DMS114 treated with DMSO at 0.1 percent for 48 hours (cell line): ENCODE measurements around the gene UGCG.
"Not testable (repeated sequence)": the region's sequence is repeated elsewhere in the genome, so short reads cannot be mapped to it uniquely, and the experiment has no call there.

Experiments used
- DNase-seq: peaks from one replicate; lab custom pipeline; 2025; ENCODE audit not compliant: unreplicated experiment; lab: John Stamatoyannopoulos, UW

UGCG gene

GRCh38 chr9:111895996-111896941, at the start of gene UGCG:
Gene UGCG (plus strand): TSS chr9:111896814. CDS start chr9:111897216, 402 bp downstream.
- DNase-seq, result peak; percentile 63

- no peak for DNase-seq
Measured at GRCh38 chr9:111851553-111851952, 45.1 kb upstream of the UGCG start.

DNA sequence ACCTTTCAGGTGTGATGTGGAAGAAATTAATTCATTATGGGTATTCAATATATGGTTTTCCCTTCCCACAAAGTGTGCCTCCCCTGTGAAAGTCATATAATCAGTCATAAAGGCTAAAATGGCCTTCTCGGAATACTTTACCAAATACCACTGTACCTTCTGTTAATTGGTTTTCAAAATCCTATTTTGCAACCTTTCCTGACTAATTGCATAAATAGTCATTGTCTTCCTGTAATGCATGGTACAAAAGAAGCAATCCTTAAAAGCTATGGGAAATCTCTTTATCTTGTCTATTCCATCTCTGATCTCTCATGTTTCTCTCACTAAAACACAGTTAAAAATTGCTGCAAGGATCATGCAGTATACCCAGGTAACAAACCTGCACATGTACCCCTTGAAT, 44.3 kb upstream of the UGCG start:
- DNase-seq, result no peak

- DNase-seq, result no peak
Measured at GRCh38 chr9:111853450-111853827, 43.2 kb upstream of the UGCG start.

GRCh38 chr9:111854799-111855198, 41.8 kb upstream of the UGCG start:
- DNase-seq, result no peak

- DNase-seq, result no peak
Measured at GRCh38 chr9:111857555-111858211, 38.9 kb upstream of the UGCG start.

- no peak for DNase-seq
Measured at GRCh38 chr9:111860443-111860842, 36.2 kb upstream of the UGCG start.

DNA sequence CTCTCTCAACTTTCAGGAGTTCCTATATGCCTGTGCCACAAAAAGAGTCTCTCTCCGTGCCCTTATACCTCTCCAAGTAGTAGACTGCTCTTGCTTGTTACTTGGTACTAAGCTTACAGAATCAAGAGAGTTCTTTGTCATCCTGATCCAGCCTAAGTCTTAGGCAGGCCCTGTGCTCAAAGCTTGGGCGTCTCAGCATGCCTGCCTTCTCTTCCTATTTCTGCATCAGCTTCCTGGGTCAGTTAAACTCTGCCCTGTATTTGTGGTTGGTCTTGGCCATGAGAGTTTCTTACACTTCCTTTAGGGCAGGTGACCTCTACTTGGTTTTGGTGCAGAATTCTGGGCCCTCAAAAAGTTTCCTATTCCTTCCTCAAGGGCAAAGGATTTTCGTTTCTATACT, 33.0 kb upstream of the UGCG start:
- no peak for DNase-seq

GRCh38 chr9:111866976-111867375, 29.6 kb upstream of the UGCG start:
- no peak for DNase-seq

GRCh38 chr9:111868475-111868874, 28.1 kb upstream of the UGCG start:
- DNase-seq, result no peak

DNA sequence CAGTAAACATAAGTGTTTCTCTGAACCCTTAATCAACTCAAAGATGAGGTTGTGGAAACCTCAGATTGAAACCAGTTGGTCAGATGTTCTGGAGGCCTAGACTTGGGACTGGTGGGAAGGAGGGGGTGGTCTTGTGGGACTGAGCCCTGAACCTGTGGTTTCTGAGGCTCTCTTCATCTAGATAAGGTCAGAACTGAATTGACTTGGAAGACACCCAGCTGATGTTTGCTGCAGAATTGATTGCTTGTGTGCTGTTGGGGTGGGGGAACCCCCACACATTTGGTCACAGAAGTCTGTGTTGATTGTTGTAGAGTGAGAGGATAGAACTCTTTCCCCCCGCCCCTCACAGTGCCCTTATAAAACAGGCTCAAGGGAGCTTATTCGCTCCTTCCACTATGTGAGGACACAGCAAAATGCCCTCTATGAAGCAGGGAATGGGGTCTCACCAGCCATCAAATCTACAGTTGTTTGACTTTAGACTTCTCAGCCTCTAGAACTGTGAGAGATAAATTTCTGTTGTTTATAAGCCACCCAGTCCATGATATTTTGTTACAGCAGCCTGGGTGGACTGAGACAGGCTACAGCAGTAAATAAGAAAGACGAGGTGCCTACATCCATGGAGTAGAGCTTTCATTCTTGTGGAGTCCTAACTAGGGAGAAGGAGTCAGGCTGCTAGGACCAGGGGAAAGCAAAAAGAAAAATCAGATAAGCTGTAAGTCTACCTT, 25.7 kb upstream of the UGCG start:
- DNase-seq, result no peak

DNA sequence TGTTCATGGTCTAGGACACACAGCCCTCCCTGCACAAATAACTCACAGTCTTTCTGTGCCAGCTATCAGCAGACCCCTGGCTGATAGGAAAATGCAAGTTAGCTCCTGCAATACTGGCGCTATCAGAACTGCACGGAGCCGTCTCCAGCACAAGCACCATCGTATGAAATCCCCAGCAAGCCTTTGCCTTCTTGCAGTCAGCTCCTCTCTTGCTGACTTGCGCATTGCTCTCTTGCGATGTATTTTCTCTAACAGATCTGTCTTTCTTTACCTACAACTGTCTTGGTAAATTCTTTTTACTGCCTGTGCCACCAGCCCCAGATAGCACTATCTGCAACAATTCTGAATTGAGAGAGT, 25.1 kb upstream of the UGCG start:
- no peak for DNase-seq

GRCh38 chr9:111872886-111873285, 23.7 kb upstream of the UGCG start:
- no peak for DNase-seq

DNA sequence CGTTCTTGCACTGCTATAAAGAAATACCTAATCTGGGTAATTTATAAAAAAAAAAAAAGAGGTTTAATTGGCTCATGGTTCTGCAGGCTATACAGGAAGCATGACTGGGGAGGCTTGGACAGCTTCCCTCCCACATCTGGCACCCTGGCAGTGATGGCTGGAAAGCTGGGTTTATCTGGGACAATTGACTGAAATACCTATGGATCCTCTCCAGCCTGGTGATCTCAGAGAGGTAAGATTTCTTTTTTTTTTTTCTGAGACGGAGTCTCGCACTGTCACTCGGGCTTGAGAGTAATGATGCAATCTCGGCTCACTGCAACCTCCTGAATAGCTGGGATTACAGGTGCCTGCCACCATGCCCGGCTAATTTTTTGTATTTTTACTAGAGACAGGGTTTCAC, 22.7 kb upstream of the UGCG start:
- DNase-seq, result no peak

- no peak for DNase-seq
Measured at GRCh38 chr9:111874500-111874899, 22.1 kb upstream of the UGCG start.

DNA sequence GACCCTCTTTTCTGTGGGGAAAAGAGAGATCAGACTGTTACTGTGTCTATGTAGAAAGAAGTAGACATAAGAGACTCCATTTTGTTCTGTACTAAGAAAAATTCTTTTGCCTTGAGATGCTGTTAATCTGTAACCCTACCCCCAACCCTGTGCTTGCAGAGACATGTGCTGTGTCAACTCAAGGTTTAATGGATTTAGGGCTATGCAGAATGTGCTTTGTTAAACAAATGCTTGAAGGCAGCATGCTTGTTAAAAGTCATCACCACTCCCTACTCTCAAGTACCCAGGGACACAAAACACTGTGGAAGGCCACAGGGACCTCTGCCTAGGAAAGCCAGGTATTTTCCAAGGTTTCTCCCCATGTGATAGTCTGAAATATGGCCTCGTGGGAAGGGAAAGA, 21.3 kb upstream of the UGCG start:
- not testable (repeated sequence) for DNase-seq

GRCh38 chr9:111875691-111876090, 20.9 kb upstream of the UGCG start:
- DNase-seq, result not testable (repeated sequence)

DNA sequence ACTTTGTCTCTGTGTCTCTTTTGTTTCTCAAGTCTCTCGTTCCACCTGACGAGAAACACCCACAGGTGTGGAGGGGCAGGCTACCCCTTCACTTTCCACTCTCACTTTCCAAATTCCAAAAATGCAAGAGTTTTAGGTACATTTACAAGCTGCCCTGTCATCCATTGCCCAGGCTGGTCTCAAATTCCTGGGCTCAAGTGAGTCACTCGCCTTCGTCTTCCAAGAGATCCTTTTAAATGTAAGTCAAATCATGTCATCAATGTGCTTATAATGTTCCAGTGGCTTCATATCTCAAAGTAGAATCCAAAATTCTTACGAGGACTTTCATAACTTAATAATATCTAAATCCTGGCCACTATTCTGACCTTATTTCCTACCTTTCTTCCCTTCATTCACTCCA, 20.4 kb upstream of the UGCG start:
- DNase-seq, result no peak

- DNase-seq, result no peak
Measured at GRCh38 chr9:111877420-111877819, 19.2 kb upstream of the UGCG start.

DNA sequence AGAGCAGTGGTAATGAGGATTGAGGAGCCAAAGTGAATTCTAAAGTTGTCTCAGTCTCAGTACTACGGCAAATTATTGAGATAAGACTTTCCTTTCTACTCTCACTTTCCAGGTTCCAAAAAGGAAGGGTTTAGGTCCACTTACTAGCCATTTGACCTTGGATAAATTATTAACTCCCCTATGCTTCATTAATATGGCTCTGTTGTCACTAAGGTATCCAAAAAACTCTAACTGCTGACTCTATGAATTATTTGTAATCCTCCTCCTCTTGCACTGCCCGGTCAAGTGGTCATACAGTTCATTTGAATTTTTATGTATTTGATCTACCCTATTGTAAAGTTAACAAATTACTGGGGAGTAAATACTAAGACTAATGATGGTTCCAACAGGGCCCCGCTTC, 17.7 kb upstream of the UGCG start:
- no peak for DNase-seq

DNA sequence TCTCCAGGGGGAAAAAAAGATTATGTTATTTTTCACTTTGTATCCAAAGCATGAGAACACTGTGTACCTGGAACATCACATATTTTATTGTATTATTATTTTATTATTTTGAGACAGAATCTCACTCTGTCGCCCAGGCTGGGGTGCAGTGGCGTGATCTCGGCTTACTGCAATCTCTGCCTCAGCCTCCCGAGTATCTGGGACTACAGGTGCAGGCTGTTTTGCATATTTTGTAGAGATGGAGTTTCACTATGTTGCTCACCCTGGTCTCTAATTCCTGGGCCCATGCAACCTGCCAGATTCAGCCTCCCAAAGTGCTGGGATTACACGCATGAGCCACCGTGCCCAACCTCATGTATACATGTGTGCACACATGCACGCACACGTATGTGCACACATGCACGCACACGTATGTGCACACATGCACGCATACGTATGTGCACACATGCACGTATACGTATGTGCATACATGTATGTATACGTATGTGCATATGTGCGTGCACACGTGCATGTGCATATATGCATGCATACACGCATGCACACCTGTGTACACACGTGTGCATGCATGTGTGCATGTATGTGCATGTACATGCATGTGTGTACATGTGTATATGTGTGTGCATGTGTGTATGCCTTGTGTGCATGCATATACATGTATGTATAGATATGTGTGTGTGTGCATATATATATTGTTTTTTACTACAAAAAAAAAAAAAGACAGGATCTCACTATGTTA, 9.5 kb upstream of the UGCG start:
- DNase-seq, result no peak
